Peyer's patch (tissue), 4 donors: Measurements from ENCODE around the gene PARPBP.

Experiments
- POLR2A ChIP-seq, 2 donors: fragments of 450-650 bp; IDR thresholded peaks; one replicate each; pipeline ENCODE4 v1.5.1; 2017; ENCODE audit warnings: antibody characterized with exemption in 2 of 2, mild to moderate bottlenecking in 2 of 2, moderate library complexity in 2 of 2
- TF ChIP-seq, protein P1 (sequence below), 6 experiments: fragments of 450-650 bp in 4 of 6; fragments of 200-600 bp in 2 of 6; sonication (generic) in 1 of 6; IDR thresholded peaks; one replicate each; pipeline ENCODE4 v1.5.1; 2017 to 2019; ENCODE audit warnings: antibody characterized with exemption in 6 of 6, mild to moderate bottlenecking in 3 of 6, moderate library complexity in 1 of 6

DNA sequence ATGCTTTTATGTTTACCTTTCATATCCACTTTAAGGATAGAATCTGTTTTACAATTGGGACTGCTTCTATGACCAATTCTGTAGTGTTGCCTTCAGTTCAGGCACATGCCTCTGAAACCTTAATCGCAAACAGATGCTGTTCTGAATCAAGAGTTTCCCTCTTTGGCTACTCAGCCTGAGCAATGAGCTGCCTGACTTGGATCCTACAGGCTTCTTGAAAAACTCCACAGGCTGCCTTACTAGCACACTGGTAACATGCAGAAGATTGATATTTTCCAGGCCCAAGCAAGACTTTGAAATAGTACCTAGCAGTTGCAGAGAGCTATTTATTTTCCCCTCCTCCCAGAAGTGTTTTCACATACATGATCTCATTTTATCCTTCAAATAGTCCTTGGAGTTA is 112.5 kb downstream of the PARPBP start:
- no peak for TF ChIP-seq POLR2A (IDR thresholded peaks at IDR 0.05)
- TF ChIP-seq, protein P1, sequence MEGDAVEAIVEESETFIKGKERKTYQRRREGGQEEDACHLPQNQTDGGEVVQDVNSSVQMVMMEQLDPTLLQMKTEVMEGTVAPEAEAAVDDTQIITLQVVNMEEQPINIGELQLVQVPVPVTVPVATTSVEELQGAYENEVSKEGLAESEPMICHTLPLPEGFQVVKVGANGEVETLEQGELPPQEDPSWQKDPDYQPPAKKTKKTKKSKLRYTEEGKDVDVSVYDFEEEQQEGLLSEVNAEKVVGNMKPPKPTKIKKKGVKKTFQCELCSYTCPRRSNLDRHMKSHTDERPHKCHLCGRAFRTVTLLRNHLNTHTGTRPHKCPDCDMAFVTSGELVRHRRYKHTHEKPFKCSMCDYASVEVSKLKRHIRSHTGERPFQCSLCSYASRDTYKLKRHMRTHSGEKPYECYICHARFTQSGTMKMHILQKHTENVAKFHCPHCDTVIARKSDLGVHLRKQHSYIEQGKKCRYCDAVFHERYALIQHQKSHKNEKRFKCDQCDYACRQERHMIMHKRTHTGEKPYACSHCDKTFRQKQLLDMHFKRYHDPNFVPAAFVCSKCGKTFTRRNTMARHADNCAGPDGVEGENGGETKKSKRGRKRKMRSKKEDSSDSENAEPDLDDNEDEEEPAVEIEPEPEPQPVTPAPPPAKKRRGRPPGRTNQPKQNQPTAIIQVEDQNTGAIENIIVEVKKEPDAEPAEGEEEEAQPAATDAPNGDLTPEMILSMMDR (IDR thresholded peaks at IDR 0.05): no peak
